ENCODE results near the gene USP2.

The USP2 gene

GRCh38 chr11:119320240-119320775 lies 61.2 kb downstream of the USP2 start:
- H3K14ac ChIP-seq (ENCODE audit: low read length in 2 of 2), result no peak overlapping the region
- H3K79me1 ChIP-seq (replicated peaks; ENCODE audit: low read length, poor library complexity, severe bottlenecking), result peaks cover 10% of the 10 kb centered on the region
- peaks cover 46% of the 10 kb centered on the region for H3K4me1 ChIP-seq (ENCODE audit: control insufficient read depth, insufficient read depth, low read depth, low read length)
- H2BK15ac ChIP-seq (ENCODE audit: low read depth, poor library complexity, severe bottlenecking), result peak overlapping the region; percentile 99
- peak overlapping the region; percentile 18 for H2AK5ac ChIP-seq (ENCODE audit: low read length, severe bottlenecking)
- no peak overlapping the region for H2BK5ac ChIP-seq (ENCODE audit: low read depth, low read length, poor library complexity, severe bottlenecking)
- peak overlapping the region; percentile 87 for H4K8ac ChIP-seq (ENCODE audit: low read length)
- no peak overlapping the region for H3K23ac ChIP-seq (ENCODE audit: low read length in 2 of 2)
- H2AFZ ChIP-seq (ENCODE audit: low read depth, low read length), result peak overlapping the region; percentile 6
- 39% methylated on average over 17 of the region's 17 CpGs for WGBS
- H2BK12ac ChIP-seq (ENCODE audit: low read length in 2 of 2), result no peak overlapping the region
- H3K27me3 ChIP-seq (ENCODE audit: control insufficient read depth in 1 of 2, insufficient read depth in 1 of 2, low read length in 2 of 2), result peaks cover 0 to 32% of the 10 kb centered on the region in 2 experiments
- H3K27ac ChIP-seq (ENCODE audit: low read length, poor library complexity, severe bottlenecking), result no peak overlapping the region
- peak overlapping the region; percentile 90 for H3K4me2 ChIP-seq (ENCODE audit: low read length, poor library complexity, severe bottlenecking)
- peak overlapping the region; percentile 29 to 58 for H3K4ac ChIP-seq (ENCODE audit: low read depth in 1 of 2, low read length in 2 of 2)
- H3K18ac ChIP-seq (ENCODE audit: low read depth in 1 of 2, low read length in 2 of 2), result peak overlapping the region; percentile 58 to 65
- DNase-seq, result peak; percentile 51
- peak overlapping the region; percentile 81 for H3K9ac ChIP-seq (ENCODE audit: low read length)
- peak overlapping the region; percentile 92 for H4K91ac ChIP-seq (ENCODE audit: low read length)
- peak overlapping the region in 1 of 2 experiments; percentile 76 for H3K4me3 ChIP-seq (ENCODE audit: insufficient read depth in 1 of 2, low read depth in 1 of 2, low read length in 2 of 2)
- no peaks in the 10 kb centered on the region for H3K9me3 ChIP-seq (ENCODE audit: control insufficient read depth, low read length)
- H3K36me3 ChIP-seq (ENCODE audit: control insufficient read depth in 1 of 2, insufficient read depth in 2 of 2, low read depth in 1 of 2, low read length in 2 of 2), result no peaks in the 10 kb centered on the region
- H2BK120ac ChIP-seq (ENCODE audit: low read depth, low read length), result peak overlapping the region; percentile 12

- H2AK5ac ChIP-seq (ENCODE audit: low read length, severe bottlenecking), result peak overlapping the region; percentile 16
- peak overlapping the region in 1 of 2 experiments; percentile 58 for H3K18ac ChIP-seq (ENCODE audit: low read depth in 1 of 2, low read length in 2 of 2)
- no peak overlapping the region for H3K4me2 ChIP-seq (ENCODE audit: low read length, poor library complexity, severe bottlenecking)
- H2BK120ac ChIP-seq (ENCODE audit: low read depth, low read length), result peak overlapping the region; percentile 46
- no peaks in the 10 kb centered on the region for H3K9me3 ChIP-seq (ENCODE audit: control insufficient read depth, low read length)
- H3K9ac ChIP-seq (ENCODE audit: low read length), result no peak overlapping the region
- no peak for DNase-seq
- no peak overlapping the region for H3K4me3 ChIP-seq (ENCODE audit: insufficient read depth in 1 of 2, low read depth in 1 of 2, low read length in 2 of 2)
- H3K14ac ChIP-seq (ENCODE audit: low read length in 2 of 2), result no peak overlapping the region
- no peak overlapping the region for H2BK5ac ChIP-seq (ENCODE audit: low read depth, low read length, poor library complexity, severe bottlenecking)
- H2BK12ac ChIP-seq (ENCODE audit: low read length in 2 of 2), result peak overlapping the region; percentile 45 to 73
- H3K27ac ChIP-seq (ENCODE audit: low read length, poor library complexity, severe bottlenecking), result no peak overlapping the region
- H4K8ac ChIP-seq (ENCODE audit: low read length), result no peak overlapping the region
- H3K79me1 ChIP-seq (replicated peaks; ENCODE audit: low read length, poor library complexity, severe bottlenecking), result peaks cover 10% of the 10 kb centered on the region
- H3K4me1 ChIP-seq (ENCODE audit: control insufficient read depth, insufficient read depth, low read depth, low read length), result peaks cover 51% of the 10 kb centered on the region
- no peak overlapping the region for H2BK15ac ChIP-seq (ENCODE audit: low read depth, poor library complexity, severe bottlenecking)
- 73% methylated on average over 11 of the region's 11 CpGs for WGBS
- no peak overlapping the region for H2AFZ ChIP-seq (ENCODE audit: low read depth, low read length)
- no peak overlapping the region for H3K23ac ChIP-seq (ENCODE audit: low read length in 2 of 2)
- no peak overlapping the region for H3K4ac ChIP-seq (ENCODE audit: low read depth in 1 of 2, low read length in 2 of 2)
- peaks cover 0 to 36% of the 10 kb centered on the region in 2 experiments for H3K27me3 ChIP-seq (ENCODE audit: control insufficient read depth in 1 of 2, insufficient read depth in 1 of 2, low read length in 2 of 2)
- no peak overlapping the region for H4K91ac ChIP-seq (ENCODE audit: low read length)
- peaks cover 0 to 4% of the 10 kb centered on the region in 2 experiments for H3K36me3 ChIP-seq (ENCODE audit: control insufficient read depth in 1 of 2, insufficient read depth in 2 of 2, low read depth in 1 of 2, low read length in 2 of 2)
These were observed 61.7 kb downstream of the USP2 start for GRCh38 chr11:119319700-119320239.

- H3K9ac ChIP-seq (ENCODE audit: low read length), result no peak overlapping the region
- H3K4ac ChIP-seq (ENCODE audit: low read depth in 1 of 2, low read length in 2 of 2), result peak overlapping the region; percentile 5
- peaks cover 0 to 10% of the 10 kb centered on the region in 2 experiments for H3K36me3 ChIP-seq (ENCODE audit: control insufficient read depth in 1 of 2, insufficient read depth in 2 of 2, low read depth in 1 of 2, low read length in 2 of 2)
- peaks cover 0 to 40% of the 10 kb centered on the region in 2 experiments for H3K27me3 ChIP-seq (ENCODE audit: control insufficient read depth in 1 of 2, insufficient read depth in 1 of 2, low read length in 2 of 2)
- peak overlapping the region; percentile 46 for H2BK120ac ChIP-seq (ENCODE audit: low read depth, low read length)
- H2BK15ac ChIP-seq (ENCODE audit: low read depth, poor library complexity, severe bottlenecking), result peak overlapping the region; percentile 73
- no peaks in the 10 kb centered on the region for H3K9me3 ChIP-seq (ENCODE audit: control insufficient read depth, low read length)
- H3K4me1 ChIP-seq (ENCODE audit: control insufficient read depth, insufficient read depth, low read depth, low read length), result peaks cover 54% of the 10 kb centered on the region
- DNase-seq, result no peak
- peak overlapping the region; percentile 59 to 81 for H3K18ac ChIP-seq (ENCODE audit: low read depth in 1 of 2, low read length in 2 of 2)
- H3K4me3 ChIP-seq (ENCODE audit: insufficient read depth in 1 of 2, low read depth in 1 of 2, low read length in 2 of 2), result no peak overlapping the region
- H2AK5ac ChIP-seq (ENCODE audit: low read length, severe bottlenecking), result peak overlapping the region; percentile 52
- H3K4me2 ChIP-seq (ENCODE audit: low read length, poor library complexity, severe bottlenecking), result no peak overlapping the region
- H2BK5ac ChIP-seq (ENCODE audit: low read depth, low read length, poor library complexity, severe bottlenecking), result no peak overlapping the region
- no peak overlapping the region for H3K23ac ChIP-seq (ENCODE audit: low read length in 2 of 2)
- H3K14ac ChIP-seq (ENCODE audit: low read length in 2 of 2), result no peak overlapping the region
- peak overlapping the region; percentile 73 to 85 for H2BK12ac ChIP-seq (ENCODE audit: low read length in 2 of 2)
- H3K27ac ChIP-seq (ENCODE audit: low read length, poor library complexity, severe bottlenecking), result peak overlapping the region; percentile 31
- H4K91ac ChIP-seq (ENCODE audit: low read length), result peak overlapping the region; percentile 83
- H4K8ac ChIP-seq (ENCODE audit: low read length), result peak overlapping the region; percentile 81
- no peak overlapping the region for H2AFZ ChIP-seq (ENCODE audit: low read depth, low read length)
- peaks cover 15% of the 10 kb centered on the region for H3K79me1 ChIP-seq (replicated peaks; ENCODE audit: low read length, poor library complexity, severe bottlenecking)
- 71% methylated on average over 8 of the region's 8 CpGs for WGBS
These were observed 62.3 kb downstream of the USP2 start for GRCh38 chr11:119319136-119319699.
